ENCODE measurements around the gene FXYD7. TPM values are rescaled to one million over a fixed set of nuclear protein-coding genes. Genes with fewer than 3 reads are reported as not detected.

The FXYD7 gene
- total and polyA plus RNA-seq, 2 donors (not counting 1 experiment from before 2014, with no cell fraction given) = not detected

DNA sequence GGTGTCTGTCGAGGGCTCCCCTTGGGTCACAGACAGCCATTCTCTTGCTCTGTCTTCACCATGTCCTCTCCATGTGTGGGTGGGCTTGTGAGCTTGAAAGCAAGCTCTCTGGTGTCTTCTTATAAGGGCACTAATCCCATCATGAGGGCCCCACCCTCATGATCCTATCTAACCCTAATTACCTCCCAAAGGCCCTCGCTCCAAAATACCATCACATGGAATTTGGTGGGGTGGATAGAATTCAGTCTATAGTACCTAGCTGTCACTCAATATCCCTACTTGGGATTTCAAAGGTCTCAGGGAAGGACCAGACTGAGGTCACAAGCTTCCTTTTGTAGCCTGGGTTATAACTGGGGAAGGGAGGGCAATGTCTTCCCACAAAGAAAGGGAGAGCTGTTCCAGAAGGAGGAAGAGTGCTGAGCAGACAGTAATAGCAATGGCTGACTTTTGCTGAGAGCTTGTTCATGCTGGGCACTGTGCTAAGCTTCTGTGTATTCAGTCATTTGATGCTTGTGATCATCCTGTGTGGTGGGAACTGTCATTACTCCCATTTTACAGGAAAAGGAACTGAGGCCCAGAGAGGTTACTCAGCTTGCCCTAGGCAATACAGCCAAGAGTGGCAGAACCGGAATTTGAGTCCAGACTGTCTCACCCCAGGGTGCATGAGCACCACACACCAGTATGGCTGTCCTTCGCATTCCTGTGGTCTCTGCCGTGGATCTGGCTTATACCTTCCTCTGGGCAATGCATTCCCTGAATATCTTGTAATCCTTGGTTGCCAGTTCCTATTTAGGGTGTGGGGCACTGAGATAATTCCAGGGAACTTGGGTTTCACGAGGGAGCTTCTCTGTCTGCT lies 19.6 kb downstream of the FXYD7 start:
- Histone ChIP-seq H3K4me1 (ENCODE audit: control insufficient read depth, extremely low read depth, insufficient read depth, low read length) (no peaks in the 10 kb centered on the region), H3K9me3 (ENCODE audit: control insufficient read depth, insufficient read depth, low read depth, low read length) (no peaks in the 10 kb centered on the region), H3K27ac (ENCODE audit: insufficient read depth, low read length) (no peak overlapping the region), H4K20me1 (ENCODE audit: control insufficient read depth, extremely low read depth, insufficient read depth, low read length) (no peaks in the 10 kb centered on the region), H3K4me3 (replicated peaks in 1 of 4; ENCODE audit: control extremely low read depth in 1 of 4, insufficient read depth in 1 of 4, low read depth in 3 of 4, low read length in 4 of 4) (no peak overlapping the region), H3K79me2 (ENCODE audit: control insufficient read depth, insufficient read depth, low read length) (no peaks in the 10 kb centered on the region), H3K36me3 (ENCODE audit: control insufficient read depth, insufficient read depth, low read length) (peaks cover 31% of the 10 kb centered on the region), H3K27me3 (ENCODE audit: control insufficient read depth, insufficient read depth, low read length) (no peaks in the 10 kb centered on the region), H3K9ac (ENCODE audit: insufficient read depth, low read length) (no peak overlapping the region), H2AFZ (ENCODE audit: low read length) (no peak overlapping the region), H3K4me2 (ENCODE audit: extremely low read depth, insufficient read depth, low read length) (no peak overlapping the region)
- peak in 1 of 2 donors; percentile 64 for DNase-seq (ENCODE audit: low read depth in 2 of 2)
- TF ChIP-seq, protein P1, sequence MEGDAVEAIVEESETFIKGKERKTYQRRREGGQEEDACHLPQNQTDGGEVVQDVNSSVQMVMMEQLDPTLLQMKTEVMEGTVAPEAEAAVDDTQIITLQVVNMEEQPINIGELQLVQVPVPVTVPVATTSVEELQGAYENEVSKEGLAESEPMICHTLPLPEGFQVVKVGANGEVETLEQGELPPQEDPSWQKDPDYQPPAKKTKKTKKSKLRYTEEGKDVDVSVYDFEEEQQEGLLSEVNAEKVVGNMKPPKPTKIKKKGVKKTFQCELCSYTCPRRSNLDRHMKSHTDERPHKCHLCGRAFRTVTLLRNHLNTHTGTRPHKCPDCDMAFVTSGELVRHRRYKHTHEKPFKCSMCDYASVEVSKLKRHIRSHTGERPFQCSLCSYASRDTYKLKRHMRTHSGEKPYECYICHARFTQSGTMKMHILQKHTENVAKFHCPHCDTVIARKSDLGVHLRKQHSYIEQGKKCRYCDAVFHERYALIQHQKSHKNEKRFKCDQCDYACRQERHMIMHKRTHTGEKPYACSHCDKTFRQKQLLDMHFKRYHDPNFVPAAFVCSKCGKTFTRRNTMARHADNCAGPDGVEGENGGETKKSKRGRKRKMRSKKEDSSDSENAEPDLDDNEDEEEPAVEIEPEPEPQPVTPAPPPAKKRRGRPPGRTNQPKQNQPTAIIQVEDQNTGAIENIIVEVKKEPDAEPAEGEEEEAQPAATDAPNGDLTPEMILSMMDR (conservative IDR thresholded peaks at IDR 0.05 in 1 of 2, IDR thresholded peaks at IDR 0.05 in 1 of 2; ENCODE audit: low read depth in 1 of 2, low read length in 2 of 2) = no peak
- TF ChIP-seq EZH2 (IDR thresholded peaks at IDR 0.05; ENCODE audit: low read length, missing control alignments) = no peak

DNA sequence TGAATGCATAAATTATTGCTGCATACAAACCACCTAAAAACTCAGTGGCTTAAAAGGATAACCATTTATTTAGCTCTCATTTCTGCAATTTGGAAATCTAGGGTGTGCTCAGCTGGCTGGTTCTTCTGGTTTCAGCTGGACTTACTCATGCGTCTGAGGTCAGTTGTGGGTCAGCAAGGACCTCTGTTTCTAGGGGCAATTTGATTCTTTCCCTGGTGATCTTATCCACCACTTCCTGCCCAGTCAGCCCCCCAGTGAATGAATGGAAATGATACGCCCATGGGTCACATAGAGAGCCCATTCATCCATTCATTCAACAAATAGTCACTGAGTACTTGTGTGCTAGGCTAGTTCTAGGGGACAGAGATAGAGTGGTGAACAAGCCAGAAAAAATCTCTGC lies 21.4 kb downstream of the FXYD7 start:
- Histone ChIP-seq H3K9me3 (ENCODE audit: control insufficient read depth, insufficient read depth, low read depth, low read length) (no peaks in the 10 kb centered on the region), H3K4me1 (ENCODE audit: control insufficient read depth, extremely low read depth, insufficient read depth, low read length) (no peaks in the 10 kb centered on the region), H2AFZ (ENCODE audit: low read length) (no peak overlapping the region), H3K79me2 (ENCODE audit: control insufficient read depth, insufficient read depth, low read length) (no peaks in the 10 kb centered on the region), H4K20me1 (ENCODE audit: control insufficient read depth, extremely low read depth, insufficient read depth, low read length) (no peaks in the 10 kb centered on the region), H3K4me3 (replicated peaks in 1 of 4; ENCODE audit: control extremely low read depth in 1 of 4, insufficient read depth in 1 of 4, low read depth in 3 of 4, low read length in 4 of 4) (no peak overlapping the region), H3K9ac (ENCODE audit: insufficient read depth, low read length) (no peak overlapping the region), H3K4me2 (ENCODE audit: extremely low read depth, insufficient read depth, low read length) (no peak overlapping the region), H3K27ac (ENCODE audit: insufficient read depth, low read length) (no peak overlapping the region), H3K36me3 (ENCODE audit: control insufficient read depth, insufficient read depth, low read length) (peaks cover 29% of the 10 kb centered on the region), H3K27me3 (ENCODE audit: control insufficient read depth, insufficient read depth, low read length) (no peaks in the 10 kb centered on the region)
- DNase-seq (ENCODE audit: low read depth in 2 of 2) = peak in 1 of 2 donors; percentile 21
- TF ChIP-seq, protein P1 (conservative IDR thresholded peaks at IDR 0.05 in 1 of 2, IDR thresholded peaks at IDR 0.05 in 1 of 2; ENCODE audit: low read depth in 1 of 2, low read length in 2 of 2) = no peak
- TF ChIP-seq EZH2 (IDR thresholded peaks at IDR 0.05; ENCODE audit: low read length, missing control alignments) = no peak

DNA sequence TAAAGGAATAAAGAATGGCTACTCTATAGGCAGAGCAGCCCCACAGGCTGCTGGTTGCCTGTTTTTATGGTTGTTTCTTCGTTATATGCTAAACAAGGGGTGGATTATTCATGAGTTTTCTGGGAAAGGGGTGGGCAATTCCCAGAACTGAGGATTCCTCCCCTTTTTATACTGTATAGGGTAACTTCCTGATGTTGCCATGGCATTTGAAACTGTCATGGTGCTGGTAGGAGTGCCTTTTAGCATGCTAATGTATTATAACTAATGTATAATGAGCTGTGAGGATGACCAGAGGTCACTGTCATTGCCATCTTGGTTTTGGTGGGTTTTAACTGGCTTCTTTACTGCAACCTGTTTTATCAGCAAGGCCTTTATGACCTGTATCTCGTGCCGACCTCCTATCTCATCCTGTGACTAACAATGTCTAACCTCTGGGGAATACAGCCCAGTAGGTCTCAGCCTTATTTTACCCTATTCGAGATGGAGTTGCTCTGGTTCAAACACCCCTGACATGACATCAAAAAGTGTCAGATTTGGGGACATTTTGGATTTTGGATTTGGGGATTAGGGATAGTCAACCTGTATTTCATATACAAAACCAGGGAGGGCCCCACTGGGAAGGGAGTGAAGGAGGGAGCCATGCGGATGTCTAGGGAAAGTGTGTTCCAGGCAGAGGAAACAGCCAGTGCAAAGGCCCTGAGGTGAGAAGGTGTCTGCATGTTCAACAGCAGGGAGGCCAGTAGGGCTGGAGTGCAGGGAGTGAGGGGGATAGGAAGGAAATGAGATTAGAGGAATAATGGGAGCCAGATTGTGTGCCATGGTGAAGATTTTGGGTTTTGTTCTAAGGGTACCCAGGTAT lies 22.4 kb downstream of the FXYD7 start:
- Histone ChIP-seq H3K9ac (ENCODE audit: insufficient read depth, low read length) (no peak overlapping the region), H3K4me1 (ENCODE audit: control insufficient read depth, extremely low read depth, insufficient read depth, low read length) (no peaks in the 10 kb centered on the region), H3K4me3 (replicated peaks in 1 of 4; ENCODE audit: control extremely low read depth in 1 of 4, insufficient read depth in 1 of 4, low read depth in 3 of 4, low read length in 4 of 4) (no peak overlapping the region), H3K36me3 (ENCODE audit: control insufficient read depth, insufficient read depth, low read length) (peaks cover 29% of the 10 kb centered on the region), H2AFZ (ENCODE audit: low read length) (no peak overlapping the region), H3K27me3 (ENCODE audit: control insufficient read depth, insufficient read depth, low read length) (no peaks in the 10 kb centered on the region), H3K79me2 (ENCODE audit: control insufficient read depth, insufficient read depth, low read length) (no peaks in the 10 kb centered on the region), H3K4me2 (ENCODE audit: extremely low read depth, insufficient read depth, low read length) (no peak overlapping the region), H3K27ac (ENCODE audit: insufficient read depth, low read length) (no peak overlapping the region), H4K20me1 (ENCODE audit: control insufficient read depth, extremely low read depth, insufficient read depth, low read length) (no peaks in the 10 kb centered on the region), H3K9me3 (ENCODE audit: control insufficient read depth, insufficient read depth, low read depth, low read length) (no peaks in the 10 kb centered on the region)
- no peak for DNase-seq (ENCODE audit: low read depth in 2 of 2)
- TF ChIP-seq, protein P1 (conservative IDR thresholded peaks at IDR 0.05 in 1 of 2, IDR thresholded peaks at IDR 0.05 in 1 of 2; ENCODE audit: low read depth in 1 of 2, low read length in 2 of 2) = no peak
- no peak for TF ChIP-seq EZH2 (IDR thresholded peaks at IDR 0.05; ENCODE audit: low read length, missing control alignments)

All from fibroblast of lung (primary cell).